ENCODE measurements around the gene HHATL. TPM values are rescaled to one million over a fixed set of nuclear protein-coding genes. Genes with fewer than 3 reads are reported as not detected.
A peak's percentile ranks its signal among the peaks of the same experiment; 100 is the strongest.

HHATL gene
- total RNA-seq, 1 donor from 2014 or later = not detected

- TF ChIP-seq CTCF (IDR thresholded peaks at IDR 0.05; ENCODE audit: insufficient read depth, low read length, severe bottlenecking) = no peak
- FAIRE-seq (no peak), DNase-seq (ENCODE audit: low read depth) (no peak)
- H3K4me3 ChIP-seq (ENCODE audit: low read depth, low read length) = no peak overlapping the region
- no peaks in the 10 kb centered on the region for H3K36me3 ChIP-seq (ENCODE audit: control insufficient read depth, insufficient read depth, low read length)
- peaks cover 21% of the 10 kb centered on the region for H3K27me3 ChIP-seq (ENCODE audit: control insufficient read depth, insufficient read depth, low read length)
Measured at GRCh38 chr3:42686832-42687650, 15.6 kb downstream of the HHATL start.

DNA sequence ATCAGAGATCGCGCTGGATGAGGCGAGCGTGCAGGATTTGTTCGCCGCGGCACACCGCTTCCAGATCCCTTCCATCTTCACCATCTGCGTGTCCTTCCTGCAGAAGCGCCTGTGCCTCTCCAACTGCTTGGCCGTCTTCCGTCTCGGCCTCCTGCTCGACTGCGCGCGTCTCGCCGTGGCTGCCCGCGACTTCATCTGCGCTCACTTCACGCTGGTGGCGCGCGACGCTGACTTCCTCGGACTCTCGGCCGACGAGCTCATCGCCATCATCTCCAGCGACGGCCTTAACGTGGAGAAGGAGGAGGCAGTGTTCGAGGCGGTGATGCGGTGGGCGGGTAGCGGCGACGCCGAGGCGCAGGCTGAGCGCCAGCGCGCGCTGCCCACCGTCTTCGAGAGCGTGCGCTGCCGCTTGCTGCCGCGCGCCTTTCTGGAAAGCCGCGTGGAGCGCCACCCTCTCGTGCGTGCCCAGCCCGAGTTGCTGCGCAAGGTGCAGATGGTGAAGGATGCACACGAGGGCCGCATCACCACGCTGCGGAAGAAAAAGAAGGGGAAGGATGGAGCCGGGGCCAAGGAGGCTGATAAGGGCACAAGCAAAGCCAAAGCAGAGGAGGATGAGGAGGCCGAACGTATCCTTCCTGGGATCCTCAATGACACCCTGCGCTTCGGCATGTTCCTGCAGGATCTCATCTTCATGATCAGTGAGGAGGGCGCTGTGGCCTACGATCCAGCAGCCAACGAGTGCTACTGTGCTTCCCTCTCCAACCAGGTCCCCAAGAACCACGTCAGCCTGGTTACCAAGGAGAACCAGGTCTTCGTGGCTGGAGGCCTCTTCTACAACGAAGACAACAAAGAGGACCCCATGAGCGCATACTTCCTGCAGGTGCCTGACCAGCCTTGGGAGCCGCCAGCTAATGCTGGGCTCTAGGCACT is 16.4 kb downstream of the HHATL start:
- peaks cover 21% of the 10 kb centered on the region for H3K27me3 ChIP-seq (ENCODE audit: control insufficient read depth, insufficient read depth, low read length)
- H3K36me3 ChIP-seq (ENCODE audit: control insufficient read depth, insufficient read depth, low read length) = no peaks in the 10 kb centered on the region
- no peak for TF ChIP-seq CTCF (IDR thresholded peaks at IDR 0.05; ENCODE audit: insufficient read depth, low read length, severe bottlenecking)
- FAIRE-seq = no peak
- H3K4me3 ChIP-seq (ENCODE audit: low read depth, low read length) = no peak overlapping the region
- DNase-seq (ENCODE audit: low read depth) = no peak

GRCh38 chr3:42685363-42685881 is 17.2 kb downstream of the HHATL start, which contains the start of gene KLHL40:
KLHL40 (plus strand) TSS chr3:42685537; CDS start chr3:42685619, 82 bp downstream.
- DNase-seq (ENCODE audit: low read depth) (no peak), FAIRE-seq (no peak)
- no peak for TF ChIP-seq CTCF (IDR thresholded peaks at IDR 0.05; ENCODE audit: insufficient read depth, low read length, severe bottlenecking)
- Histone ChIP-seq H3K27me3 (ENCODE audit: control insufficient read depth, insufficient read depth, low read length) (peaks cover 21% of the 10 kb centered on the region), H3K4me3 (ENCODE audit: low read depth, low read length) (no peak within 1 kb of the TSS), H3K36me3 (ENCODE audit: control insufficient read depth, insufficient read depth, low read length) (no peaks in the 10 kb centered on the region)

DNA sequence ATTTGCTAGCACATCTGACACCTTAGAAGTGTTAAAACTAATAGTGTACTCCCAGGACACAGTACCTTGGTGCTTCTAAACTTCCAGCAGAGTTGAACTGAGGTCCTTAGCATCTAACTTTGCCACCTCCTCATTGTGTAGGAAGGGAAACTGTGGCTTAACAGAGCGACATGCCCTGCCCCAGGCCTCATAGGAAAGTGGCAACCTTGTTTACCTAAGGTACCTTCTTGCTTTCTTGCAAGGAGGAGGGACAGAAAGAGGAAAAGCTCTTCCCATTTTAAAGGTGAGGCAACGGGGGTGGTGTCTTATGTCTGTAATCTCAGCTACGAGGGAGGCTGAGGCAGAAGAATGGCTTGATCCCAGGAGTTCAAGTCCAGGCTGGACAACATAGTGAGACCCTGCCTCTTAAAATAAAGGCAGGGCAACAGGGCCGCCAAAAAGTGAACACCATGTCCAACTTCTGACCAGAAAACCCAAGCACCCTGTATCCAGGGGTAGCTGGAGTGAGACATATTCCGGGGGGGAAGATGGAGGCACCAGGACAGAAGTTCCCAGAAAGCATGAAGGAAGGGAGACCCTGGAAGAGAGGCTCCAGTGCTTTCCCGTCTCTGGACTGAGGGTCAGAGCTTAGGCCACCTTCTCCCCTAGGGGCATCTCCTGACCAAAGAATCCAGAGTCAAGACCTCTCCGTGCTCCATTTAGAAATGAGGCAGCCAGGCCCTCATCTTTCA is 17.8 kb downstream of the HHATL start:
- H3K36me3 ChIP-seq (ENCODE audit: control insufficient read depth, insufficient read depth, low read length) = no peaks in the 10 kb centered on the region
- H3K27me3 ChIP-seq (ENCODE audit: control insufficient read depth, insufficient read depth, low read length) = peaks cover 21% of the 10 kb centered on the region
- TF ChIP-seq CTCF (IDR thresholded peaks at IDR 0.05; ENCODE audit: insufficient read depth, low read length, severe bottlenecking) = no peak
- no peak overlapping the region for H3K4me3 ChIP-seq (ENCODE audit: low read depth, low read length)
- FAIRE-seq (no peak), DNase-seq (ENCODE audit: low read depth) (no peak)

- no peak for FAIRE-seq
- no peaks in the 10 kb centered on the region for H3K36me3 ChIP-seq (ENCODE audit: control insufficient read depth, insufficient read depth, low read length)
- H3K4me3 ChIP-seq (ENCODE audit: low read depth, low read length) = no peak overlapping the region
- peaks cover 21% of the 10 kb centered on the region for H3K27me3 ChIP-seq (ENCODE audit: control insufficient read depth, insufficient read depth, low read length)
- peak; percentile 95 for DNase-seq (ENCODE audit: low read depth)
- no peak for TF ChIP-seq CTCF (IDR thresholded peaks at IDR 0.05; ENCODE audit: insufficient read depth, low read length, severe bottlenecking)
Measured at GRCh38 chr3:42683875-42684598, 18.6 kb downstream of the HHATL start.
